ENCODE data around the gene ARFGAP1.

ARFGAP1 gene

DNA sequence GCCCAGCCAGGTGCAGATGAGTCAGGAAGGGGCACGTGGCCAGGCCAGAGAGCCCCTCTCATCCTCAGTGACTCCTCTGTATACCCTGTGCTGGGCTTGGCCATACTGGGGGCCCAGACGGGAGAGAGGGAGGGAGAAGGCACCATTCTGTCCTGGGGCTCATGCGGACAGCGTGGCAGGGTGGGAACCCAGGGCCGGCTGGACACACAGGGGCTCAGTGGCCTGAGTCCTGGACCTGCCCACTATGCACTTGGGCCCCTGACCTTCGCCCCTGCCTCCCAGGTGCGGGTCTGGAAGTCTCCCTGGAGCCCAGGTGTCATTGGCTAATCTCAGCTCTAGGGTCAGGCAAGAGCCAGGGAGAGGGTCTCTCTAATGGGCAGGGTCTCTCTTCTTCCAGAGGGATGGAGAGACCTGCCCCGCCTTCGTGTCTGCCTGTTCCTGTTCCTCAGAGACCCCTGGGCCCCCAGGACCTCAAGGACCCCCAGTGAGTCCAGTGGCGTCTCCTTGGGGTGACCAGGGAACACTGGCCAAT, 48.1 kb downstream of the ARFGAP1 start:
- DNase-seq (ENCODE audit: low spot score) = no peak

DNA sequence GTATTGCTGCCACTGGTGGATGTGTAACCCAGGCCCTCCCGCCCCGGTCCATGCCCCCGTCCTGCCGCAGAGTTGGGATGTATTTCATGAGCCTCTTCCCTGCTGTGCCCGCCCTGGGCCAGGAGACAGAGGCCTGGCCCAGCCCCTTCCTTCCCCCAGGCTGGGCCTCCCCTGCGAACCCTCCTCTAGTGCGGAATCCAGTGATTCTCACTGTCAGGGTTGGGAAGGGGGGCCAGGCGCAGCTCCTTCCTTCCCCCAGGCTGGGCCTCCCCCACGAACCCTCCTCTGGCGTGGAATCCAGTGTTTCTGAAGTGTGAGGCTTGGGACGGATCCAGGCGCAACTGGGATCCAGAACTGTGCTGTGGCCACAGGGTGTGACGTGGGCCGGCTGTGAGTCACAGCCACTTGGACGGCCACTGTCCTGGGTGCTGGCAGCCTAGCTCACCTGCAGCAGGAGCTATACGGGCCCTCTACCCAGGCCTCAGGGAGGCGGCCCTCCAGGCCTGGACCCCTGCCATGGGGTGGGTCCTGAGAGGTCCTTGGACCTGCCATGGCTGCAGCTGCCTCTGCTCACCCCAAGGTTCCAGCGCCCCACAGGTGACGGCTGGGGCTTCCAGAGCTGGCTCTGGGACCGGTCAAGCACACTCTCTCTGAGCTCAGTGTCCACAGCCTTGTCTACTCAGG, 48.7 kb downstream of the ARFGAP1 start:
- no peak for DNase-seq (ENCODE audit: low spot score)

DNA sequence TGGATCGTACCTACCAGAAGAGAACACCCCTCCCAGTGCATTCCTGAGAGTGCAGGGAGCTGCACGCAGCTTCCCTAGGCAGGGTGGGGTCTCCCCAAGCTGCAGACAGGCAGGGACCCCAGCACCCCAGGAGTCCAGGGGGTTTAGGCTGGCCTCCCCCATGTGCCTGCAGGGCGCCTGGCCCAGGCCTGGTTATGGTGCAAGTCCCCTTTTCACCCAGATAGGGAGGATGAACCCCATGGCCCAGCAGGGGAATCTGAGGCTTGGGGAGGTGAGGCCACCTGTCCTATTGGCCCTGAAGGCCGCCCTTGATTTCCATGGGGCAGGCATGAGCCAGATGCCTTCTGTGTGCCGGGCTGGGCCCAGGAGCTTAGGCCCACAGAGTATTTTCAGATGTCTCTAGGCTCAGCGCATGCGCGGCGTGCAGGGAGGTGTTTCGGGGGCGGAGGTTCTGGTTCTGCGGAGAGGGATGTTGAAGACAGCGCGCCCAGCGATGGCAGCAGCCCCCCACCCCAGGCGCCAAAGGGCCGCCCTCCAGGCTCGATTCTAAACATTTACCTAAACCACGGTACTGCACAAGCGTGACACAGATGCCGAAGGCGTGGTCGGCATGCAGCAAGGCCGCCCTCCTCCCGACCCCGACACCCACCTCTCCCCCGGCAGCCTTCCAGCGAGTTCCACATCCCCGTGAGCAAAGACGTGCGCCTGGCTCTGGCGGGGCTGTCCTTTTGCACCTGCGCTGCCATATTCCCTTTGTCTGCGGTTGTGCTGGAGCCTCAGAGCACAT, 49.7 kb downstream of the ARFGAP1 start:
- DNase-seq (ENCODE audit: low spot score) = no peak

DNA sequence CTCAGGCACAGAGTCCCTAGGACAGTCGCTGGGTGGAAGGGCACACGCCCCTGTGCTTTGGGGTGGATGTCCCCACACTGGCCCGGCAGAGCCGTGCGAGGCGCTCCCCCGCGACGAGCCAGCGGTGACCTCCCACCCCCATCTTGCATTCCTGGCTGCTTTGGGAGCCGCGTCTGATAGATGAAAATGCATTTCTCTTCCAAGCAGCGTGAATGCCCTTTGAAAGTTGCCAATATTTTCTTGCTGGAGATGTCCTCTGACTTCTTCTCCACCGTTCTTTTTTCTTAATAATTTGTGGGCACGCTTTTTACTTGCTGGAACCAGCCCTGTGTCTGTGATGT, 50.3 kb downstream of the ARFGAP1 start:
- no peak for DNase-seq (ENCODE audit: low spot score)

DNA sequence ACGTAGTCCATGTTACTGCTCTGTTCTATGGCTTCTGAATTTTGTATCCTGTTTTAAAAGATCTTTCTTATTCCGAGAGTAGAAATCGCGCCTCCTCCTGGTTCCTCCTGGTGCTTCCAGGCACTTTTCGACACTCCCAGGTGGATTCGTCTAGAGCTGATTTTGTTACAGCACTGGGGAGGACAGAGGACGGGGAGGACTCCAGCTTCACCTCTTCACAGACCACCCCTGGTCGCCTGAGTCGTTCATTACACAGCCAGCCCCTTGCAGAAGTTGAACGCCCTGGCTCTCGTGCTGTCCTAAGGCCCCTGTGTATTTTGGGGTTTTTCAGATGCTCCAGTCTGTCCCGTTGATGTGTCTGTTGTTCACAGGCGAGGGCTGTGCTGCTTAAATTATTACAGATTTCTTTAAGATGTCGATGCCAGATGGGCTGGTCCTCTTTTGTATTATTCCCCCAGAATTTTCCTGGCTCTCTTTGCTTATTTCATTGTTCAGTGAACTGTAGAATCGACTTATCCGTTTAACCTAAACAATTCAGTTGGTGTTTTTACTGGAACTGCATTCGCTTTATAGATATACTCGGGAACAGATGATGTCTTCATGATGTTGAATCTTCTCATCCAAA, 50.9 kb downstream of the ARFGAP1 start:
- no peak for DNase-seq (ENCODE audit: low spot score)

DNA sequence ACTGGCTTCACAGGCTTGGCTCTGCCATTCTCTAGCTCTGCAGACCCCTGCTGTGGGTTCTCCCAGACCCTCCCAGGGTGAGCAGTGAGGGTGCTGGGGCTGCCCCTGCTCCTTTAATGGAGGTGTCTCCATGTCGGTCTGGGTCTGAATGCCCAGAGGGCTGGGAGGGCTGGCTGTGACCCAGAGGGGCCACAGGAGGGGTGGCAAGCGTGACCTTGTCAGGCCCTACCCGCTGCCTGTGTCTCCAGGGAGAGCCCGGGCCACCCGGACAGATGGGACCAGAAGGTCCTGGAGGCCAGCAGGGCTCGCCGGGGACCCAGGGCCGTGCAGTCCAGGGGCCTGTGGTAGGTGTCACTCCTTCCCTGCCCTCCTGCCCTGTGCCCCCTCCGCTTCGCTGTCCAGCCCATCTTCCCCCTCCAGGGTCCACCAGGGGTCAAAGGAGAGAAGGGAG, 52.4 kb downstream of the ARFGAP1 start:
- no peak for DNase-seq (ENCODE audit: low spot score)

DNA sequence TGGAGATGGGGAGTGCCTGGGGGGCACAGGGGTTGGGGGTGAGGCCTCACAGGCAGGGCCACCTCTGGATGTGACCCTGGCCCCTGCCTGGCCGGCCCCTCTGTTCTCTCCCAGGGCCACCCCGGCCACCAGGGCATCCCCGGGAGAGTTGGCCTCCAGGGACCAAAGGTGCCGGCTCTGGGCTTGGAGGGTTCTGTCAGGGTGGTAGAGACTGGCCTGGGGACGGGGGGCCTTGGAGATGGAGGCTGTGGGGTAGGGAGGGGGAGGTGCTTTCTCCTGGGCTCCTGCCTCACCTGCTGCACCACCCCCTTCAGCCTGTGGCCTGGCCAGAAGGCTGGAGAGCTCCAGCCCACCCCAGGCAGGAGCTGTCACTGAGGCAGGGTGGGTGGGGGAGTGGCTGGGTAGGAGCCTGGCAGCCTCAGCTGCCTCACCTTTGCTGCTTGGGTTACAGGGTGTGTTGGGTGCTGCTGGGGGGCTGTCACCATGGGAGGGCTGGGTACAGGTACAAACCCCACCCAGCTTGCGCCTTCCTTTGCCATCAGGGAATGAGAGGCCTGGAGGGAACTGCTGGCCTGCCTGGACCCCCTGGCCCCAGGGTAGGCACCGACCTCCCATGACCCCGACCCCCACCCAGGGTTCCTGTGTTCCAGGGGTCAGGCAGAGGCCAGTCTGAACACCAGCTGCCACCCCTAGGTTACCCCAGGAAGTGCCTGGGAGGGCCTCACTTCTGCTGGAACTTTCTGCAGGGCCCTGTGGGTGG, 53.1 kb downstream of the ARFGAP1 start:
- DNase-seq (ENCODE audit: low spot score) = no peak

DNA sequence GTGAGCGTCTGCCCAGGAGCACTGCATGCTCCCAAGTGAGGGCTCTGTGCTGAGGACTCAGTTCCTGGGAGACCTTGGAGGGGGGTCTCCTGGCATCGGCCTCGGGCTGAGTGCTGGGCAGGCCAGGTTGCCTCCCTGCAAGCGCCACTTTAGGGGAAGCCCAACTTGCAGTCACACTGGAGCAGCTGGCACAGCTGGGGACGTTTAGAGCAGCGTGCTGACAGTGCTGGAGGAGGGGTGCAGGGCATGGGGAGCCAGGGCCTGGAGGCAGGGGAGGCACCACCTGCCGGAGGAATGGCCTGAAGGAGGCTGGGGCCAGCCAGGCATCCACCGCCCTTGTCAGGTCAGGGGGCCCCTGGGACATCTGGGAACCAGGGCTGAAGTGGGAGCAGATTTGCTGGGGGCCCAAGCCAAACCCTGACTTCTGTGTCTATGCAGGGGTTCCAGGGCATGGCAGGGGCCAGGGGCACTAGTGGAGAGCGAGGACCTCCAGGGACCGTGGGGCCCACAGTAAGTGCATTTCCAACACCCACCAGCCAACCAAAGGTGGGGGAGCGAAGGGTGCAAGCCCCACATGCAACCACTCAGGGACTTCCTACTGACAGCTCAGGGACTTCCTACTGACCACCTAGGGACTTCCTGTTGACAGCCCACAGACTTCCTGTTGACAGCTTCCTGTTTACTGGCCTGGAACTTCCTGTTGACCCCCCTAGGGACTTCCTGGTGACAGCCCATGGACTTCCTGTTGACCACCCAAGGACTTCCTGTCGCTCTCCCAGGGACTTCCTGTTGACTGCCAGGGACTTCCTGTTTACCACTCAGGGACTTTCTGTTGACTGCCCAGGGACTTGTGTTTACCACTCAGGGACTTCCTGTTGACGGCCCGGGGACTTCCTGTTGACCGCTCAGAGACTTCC, 54.0 kb downstream of the ARFGAP1 start:
- no peak for DNase-seq (ENCODE audit: low spot score)

DNA sequence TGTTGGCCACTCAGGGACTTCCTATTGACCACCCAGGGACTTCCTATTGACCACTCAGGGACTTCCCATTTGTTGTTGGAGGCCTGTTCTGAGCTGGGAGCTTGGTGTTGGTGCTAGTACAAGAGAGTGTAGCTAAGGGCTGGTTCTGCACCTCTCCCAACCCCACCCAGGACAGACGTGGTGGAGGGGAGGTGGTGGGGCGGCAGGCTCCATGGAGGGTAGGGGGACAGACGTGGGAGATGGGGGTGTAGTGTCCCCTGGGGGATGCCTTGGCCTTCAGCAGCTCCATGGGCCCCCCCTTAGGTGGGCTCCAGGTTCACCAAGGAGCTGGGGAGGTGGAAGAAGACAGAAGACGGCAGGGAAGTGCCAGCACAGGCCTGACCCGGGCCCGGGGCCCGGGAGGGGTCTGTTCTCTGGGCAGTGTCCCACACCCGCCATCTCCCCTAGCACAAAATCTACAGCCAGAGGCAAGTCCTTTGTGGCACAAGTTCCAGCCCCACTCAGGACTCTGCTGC, 54.7 kb downstream of the ARFGAP1 start:
- no peak for DNase-seq (ENCODE audit: low spot score)

DNA sequence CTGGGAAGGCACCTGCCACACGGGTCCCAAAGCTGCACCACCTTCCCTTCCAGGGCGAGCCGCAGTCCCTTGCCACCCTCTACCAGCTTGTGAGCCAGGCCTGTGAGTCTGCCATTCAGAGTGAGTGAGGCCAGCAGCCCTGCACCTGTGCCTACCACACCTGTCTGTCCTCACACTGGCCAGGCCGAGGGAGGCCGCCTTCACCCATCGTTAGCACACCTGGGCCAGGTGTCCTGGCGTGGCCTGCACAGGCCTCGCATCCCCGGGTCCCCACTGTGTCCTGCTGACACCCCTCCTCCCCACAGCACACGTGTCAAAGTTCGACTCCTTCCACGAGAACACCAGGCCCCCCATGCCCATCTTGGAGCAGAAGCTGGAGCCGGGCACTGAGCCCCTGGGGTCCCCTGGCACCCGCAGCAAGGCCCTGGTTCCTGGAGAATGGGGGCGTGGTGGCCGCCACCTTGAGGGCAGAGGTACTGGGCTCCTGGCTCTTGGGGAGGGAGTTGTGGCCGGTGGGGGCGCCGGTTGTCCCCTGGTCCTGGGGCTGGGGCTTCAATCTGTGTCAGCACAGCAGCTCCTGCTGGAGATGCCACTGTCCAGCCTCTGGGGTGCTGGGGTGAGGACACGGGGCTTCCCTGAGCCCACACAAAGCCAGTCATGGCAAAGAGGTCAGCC, 55.5 kb downstream of the ARFGAP1 start:
- no peak for DNase-seq (ENCODE audit: low spot score)

DNA sequence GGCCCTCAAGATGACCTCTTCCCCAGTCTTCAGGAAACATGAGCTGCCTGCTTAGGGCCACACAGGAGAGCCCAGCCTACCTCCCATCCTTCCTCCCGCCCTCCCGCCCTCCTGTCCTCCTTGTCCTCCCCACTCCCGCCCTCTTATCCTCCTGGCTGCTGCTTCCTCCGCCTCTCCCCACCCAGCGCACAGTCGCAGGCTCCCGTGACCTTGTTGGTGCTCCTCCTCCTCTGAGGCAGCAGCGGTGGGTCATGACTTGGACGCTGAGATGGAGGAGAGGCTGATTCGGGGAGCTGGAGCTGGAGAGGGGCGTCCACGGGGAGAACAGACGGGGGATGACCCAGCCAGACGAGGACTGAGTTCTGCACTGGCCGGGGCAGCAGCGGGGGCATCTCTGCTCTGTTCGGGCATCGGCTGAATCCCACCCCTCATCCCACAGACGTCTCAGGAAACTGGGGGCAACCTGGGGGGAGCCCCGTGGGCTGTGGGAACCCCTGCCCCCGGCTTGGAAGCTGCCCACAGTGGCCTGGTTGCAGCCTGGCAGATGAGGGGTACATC, 56.2 kb downstream of the ARFGAP1 start:
- DNase-seq (ENCODE audit: low spot score) = no peak

DNA sequence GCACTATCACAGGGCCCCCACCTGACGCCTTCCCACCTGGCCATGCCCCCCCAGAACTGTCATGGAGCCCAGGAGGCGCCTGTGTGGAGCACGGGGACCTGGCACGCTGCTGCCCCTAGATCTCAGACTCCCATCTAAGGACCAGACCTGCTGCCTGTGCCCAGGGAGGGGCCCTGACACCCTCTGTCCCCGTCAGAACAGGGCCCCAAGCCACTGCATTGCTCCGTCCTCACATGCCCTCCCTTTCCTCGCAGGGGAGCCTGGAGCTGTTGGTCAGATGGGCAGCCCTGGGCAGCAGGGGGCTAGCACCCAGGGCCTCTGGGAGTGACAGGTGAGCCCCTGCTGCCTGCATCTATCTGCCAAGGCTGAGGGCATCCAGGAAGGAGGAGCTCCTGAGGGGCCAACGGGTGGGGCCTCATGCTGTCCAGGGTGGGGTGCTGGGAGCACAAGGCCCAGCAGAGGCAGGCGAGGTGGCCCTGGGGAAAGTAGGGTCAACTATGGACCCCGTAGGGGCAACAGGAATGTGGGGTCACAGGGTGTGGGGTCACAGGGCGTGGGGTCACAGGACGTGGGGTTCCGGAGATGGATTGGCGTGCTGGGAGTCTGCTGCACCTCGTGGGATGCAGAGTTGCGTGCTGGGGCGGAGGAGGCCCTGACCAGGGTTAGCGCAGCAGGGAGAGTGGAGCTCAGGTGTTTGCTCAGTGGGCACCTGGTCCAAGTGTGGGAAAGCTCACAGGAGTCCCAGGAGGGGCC, 56.9 kb downstream of the ARFGAP1 start:
- DNase-seq (ENCODE audit: low spot score) = no peak

DNA sequence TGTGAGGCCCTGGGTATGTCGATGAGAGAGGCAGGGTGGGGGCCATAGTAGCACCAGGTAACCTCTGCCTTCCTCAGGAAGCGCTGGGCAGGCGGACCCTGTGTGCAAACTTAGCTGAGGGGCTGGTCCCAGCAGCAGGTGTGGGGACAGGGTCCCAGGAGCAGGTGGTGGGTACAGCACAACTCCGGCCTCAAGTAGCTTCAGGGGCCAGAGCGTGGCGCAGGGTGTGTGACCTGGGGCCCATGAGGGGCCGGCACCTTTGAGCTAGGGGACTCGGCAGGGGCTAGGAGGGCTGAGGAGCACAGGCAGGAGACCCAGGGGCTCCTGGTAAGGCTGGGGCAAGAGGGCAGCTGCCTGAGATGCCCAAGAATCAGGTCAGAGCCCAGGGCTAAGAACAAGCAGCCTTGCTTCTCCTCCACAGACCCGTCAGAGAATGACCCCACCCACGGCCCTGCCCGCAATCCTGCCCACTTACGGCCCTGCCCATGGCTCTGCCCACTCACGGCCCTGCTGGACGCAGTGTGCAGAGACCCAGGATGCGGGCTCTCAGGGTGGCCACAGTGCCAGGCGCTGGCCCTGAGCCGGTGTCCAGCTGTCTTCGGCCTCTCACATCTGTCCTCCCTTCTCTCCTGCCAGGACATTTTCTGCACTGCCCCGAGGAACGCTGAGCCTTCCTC, 57.6 kb downstream of the ARFGAP1 start:
- no peak for DNase-seq (ENCODE audit: low spot score)

DNA sequence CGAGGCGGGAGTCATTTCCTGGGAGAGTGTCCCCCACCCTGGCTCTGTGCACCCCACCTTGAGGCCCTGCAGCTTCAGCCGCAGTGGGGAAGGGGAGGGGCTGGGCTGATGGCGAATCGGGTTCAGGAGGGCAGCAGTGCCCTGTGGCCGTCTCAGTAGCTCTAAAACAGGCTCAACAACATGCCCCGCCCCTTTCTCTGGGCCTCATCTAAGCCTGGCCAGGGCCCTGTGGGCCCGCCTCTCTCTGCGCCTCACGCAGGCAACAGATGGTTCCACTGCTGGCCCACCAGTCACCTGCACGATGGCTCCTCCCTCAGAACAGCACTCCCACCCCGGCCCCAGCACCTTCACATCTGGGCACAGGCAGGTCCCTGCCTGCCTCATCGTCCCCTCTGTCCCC, 58.3 kb downstream of the ARFGAP1 start:
- no peak for DNase-seq (ENCODE audit: low spot score)

DNA sequence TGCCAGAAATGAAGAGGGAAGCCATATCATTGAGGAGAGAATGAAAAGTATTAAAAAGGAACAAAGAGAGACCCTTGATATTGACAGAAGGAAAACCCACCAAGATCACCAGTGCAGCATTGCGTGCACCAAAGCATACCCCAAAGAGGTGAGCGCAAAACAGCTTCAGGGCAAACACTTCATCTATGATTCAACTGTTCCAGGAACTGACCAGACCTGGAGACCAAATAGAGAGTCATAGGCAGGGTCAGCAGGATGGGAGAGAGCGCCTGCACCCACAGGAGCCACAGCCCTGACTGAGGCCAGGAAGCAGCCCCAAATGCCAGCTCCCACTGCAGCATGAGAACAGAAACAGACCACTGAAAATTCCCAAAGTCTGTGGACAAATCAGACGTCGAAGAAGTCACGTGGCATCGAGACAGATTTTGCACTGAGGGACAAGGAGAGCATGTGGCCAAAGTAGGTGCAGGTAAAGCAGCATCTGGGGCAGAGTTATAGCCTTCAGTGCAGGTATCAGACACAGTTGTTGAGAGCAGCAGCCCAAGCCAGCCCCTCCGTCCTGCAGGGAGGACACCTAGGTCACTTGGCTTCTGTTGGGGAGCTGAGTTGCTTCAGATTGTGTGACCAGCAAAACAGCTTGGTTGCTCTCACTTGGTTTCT, 59.3 kb downstream of the ARFGAP1 start:
- no peak for DNase-seq (ENCODE audit: low spot score)

DNA sequence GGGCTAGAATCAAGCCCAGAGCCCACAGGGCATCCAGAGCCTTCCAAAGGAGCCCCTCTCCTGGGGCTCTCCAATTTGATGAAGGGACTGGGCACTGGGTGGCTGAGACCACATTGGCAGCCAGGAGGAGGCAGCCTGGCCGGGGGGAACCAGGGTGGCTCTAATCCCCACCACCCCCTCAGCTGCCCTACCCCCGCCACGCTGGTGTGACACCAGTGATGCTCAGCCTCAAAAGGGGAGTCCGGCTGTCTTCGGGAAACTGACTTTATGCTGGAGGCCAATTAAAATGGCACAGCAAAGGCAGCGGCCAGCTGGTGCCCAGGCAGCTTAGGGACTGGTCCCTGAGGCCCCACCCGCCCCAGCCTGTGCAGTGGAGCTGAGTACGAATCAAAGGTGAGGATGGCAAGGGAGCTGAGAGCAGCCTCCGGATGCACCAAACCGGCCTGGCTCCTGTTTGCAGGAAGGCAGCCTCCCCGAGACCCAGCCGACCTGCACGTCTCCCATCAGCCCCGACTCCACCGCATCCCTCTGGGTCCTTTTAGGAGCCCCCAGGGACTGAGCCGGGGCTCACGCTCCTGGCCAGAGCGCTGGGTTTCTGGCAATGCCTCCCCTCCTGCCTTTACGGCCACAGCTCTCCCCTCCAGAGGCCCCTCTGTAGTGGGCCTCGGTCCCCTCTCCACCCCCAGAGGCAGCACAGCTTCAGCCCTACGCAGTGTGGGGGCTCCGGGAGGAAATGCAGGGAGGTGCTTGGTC, 60.1 kb downstream of the ARFGAP1 start:
- DNase-seq (ENCODE audit: low spot score) = no peak

DNA sequence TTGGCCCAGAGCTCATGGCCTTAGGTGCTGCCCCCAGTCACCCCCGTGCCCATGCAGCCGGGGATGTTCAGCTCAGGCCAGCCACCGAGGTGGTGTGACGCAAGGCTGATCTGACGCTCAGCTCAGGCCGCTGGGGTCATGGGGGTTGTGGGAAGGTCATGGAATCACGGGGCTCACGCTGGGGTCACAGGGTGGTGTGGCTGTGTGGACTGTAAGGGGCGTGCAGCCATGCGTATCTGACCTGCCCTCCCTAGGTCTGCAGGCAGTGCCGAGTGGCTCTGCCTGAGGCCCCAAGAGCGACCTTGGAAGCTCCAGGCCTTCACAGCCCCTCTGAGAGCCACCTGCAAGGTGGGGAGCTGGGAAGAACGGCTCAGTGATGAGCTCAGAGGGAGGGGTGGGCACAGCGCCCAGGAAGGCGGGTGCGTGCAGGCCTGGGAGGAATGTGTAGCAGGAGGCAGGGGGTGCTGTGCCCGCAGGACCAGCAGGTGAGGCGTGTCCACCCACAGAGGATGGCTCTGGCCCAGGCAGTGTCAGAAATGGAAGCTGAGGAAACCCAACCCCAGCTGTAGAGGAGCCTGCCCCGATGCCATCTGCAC, 60.7 kb downstream of the ARFGAP1 start:
- no peak for DNase-seq (ENCODE audit: low spot score)
